ENCODE measurements around the gene ADAM22.
"Not testable (repeated sequence)": the region's sequence is repeated elsewhere in the genome, so short reads cannot be mapped to it uniquely, and the experiment has no call there.

Gene ADAM22, protein sequence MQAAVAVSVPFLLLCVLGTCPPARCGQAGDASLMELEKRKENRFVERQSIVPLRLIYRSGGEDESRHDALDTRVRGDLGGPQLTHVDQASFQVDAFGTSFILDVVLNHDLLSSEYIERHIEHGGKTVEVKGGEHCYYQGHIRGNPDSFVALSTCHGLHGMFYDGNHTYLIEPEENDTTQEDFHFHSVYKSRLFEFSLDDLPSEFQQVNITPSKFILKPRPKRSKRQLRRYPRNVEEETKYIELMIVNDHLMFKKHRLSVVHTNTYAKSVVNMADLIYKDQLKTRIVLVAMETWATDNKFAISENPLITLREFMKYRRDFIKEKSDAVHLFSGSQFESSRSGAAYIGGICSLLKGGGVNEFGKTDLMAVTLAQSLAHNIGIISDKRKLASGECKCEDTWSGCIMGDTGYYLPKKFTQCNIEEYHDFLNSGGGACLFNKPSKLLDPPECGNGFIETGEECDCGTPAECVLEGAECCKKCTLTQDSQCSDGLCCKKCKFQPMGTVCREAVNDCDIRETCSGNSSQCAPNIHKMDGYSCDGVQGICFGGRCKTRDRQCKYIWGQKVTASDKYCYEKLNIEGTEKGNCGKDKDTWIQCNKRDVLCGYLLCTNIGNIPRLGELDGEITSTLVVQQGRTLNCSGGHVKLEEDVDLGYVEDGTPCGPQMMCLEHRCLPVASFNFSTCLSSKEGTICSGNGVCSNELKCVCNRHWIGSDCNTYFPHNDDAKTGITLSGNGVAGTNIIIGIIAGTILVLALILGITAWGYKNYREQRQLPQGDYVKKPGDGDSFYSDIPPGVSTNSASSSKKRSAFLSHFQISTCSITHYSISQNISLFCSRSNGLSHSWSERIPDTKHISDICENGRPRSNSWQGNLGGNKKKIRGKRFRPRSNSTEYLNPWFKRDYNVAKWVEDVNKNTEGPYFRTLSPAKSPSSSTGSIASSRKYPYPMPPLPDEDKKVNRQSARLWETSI

DNA sequence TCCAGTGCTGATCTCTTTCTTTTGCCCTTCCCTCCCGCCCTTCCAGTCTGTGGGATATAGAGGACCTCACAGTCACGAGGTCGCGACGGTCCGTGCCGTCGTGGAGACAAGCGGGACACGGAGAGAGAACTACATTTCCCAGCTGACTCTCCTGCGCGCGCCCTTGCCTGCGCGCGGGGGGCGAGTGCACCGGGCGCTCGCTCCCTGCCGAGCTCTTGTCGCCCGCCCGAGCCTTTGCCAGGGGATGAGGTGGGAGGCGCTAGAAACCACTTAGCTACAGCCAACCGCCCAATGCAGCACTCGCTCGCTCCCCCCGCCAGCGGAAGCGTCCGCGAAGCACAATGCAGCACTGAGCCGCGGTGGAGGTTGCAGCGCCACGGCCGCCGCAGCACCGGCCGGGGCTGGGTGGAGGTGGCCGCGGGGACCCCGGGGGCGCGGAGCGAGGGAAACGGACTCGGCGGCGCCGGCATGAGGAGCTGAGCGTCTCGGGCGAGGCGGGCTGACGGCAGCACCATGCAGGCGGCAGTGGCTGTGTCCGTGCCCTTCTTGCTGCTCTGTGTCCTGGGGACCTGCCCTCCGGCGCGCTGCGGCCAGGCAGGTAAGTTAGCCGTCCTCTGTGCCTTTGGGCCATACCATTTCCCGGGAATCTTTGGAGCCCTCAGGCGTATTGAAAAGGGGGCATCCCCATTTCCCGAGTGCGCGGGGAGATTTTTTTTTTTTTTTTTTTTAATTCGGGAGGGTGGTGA lies at the start of gene ADAM22:
TSS of gene ADAM22 (plus strand) at position 299 of the 746 bp plus-strand sequence. CDS start at position 514, 215 bp downstream.
- peak; percentile 53 to 72 (median 68) for DNase-seq (ENCODE audit: low read depth in 2 of 3, low spot score in 1 of 3)

DNA sequence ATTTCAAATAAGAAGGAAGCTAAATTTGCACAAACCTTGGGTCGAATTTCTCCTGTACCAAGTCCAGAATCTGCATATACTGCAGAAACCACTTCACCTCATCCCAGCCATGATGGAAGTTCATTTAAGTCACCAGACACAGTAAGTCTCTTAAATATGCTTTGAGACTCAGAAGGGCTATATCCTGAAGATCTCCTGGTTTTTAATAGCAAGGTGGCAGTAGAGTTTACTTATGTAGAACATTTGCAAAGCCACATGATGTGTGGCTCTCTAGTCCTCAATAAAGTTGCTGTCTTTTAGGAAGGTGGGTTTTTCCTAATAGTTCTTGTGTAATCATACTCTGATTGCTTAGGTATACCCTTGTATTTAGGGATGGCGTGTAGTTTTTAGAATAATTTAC lies 49.0 kb upstream of the ADAM22 start:
- DNase-seq (ENCODE audit: low read depth in 2 of 3, low spot score in 1 of 3), result no peak

DNA sequence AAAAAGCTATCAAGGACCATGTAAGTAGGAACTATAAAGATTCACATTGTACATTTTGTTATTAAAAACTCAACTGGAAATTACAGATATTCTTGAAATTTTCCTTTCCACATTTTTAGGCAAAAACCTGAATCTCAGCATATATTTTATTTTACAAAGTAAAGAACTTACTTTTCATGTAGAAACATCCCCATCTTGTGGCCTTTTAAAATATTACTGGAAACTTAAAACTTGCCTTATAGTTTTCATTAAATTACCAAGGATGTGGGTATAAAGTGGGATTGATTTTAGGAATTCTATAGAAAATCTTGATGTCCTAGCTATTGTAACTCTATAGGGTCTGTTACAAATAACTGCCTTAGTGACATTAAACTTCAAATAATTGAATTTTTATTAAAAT lies 47.2 kb upstream of the ADAM22 start:
- DNase-seq (ENCODE audit: low read depth in 2 of 3, low spot score in 1 of 3), result no peak

DNA sequence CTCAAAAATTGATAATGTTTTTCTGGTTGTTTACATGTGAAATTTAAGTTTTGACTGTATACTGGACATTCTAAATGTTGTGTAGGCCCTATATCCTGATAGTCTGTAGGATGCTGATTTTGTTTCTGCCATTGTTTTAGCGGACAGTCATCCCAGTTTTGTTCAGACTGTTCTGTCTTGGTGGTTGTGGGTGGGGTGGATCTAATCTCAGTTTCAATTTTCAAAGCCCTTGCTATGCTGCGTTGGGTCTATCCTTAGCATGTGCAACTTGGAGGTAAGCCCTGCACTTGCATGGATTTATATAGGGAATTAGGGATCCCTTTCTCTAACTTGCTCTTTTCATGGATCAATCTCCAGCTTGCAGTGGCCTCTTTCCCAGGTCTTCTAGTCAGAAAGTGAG lies 38.7 kb upstream of the ADAM22 start:
- no peak for DNase-seq (ENCODE audit: low read depth in 2 of 3, low spot score in 1 of 3)

DNA sequence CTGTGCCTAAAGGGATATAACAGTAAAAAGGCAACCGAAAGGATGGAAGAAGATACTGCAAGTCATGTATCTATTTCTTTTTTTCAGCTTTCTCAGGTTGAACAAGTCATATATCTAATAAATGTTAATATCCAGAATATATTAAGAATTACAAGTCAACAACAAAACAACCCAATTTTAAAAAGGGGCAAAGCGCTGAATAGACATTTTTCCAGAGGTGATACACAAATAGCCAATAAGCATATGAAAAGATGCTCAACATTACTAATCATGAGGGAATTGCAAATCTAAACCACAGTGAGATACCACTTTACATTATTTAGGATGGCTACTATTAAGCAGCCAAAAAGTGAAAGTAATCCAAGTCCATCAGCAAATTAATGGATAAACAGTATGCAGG lies 34.8 kb upstream of the ADAM22 start:
- no peak for DNase-seq (ENCODE audit: low read depth in 2 of 3, low spot score in 1 of 3)

- DNase-seq (ENCODE audit: low read depth in 2 of 3, low spot score in 1 of 3), result not testable (repeated sequence)
Observed at GRCh38 chr7:87907136-87907906, 26.7 kb upstream of the ADAM22 start.

GRCh38 chr7:87908814-87909213 lies 25.2 kb upstream of the ADAM22 start:
- DNase-seq (ENCODE audit: low read depth in 2 of 3, low spot score in 1 of 3), result not testable (repeated sequence)

DNA sequence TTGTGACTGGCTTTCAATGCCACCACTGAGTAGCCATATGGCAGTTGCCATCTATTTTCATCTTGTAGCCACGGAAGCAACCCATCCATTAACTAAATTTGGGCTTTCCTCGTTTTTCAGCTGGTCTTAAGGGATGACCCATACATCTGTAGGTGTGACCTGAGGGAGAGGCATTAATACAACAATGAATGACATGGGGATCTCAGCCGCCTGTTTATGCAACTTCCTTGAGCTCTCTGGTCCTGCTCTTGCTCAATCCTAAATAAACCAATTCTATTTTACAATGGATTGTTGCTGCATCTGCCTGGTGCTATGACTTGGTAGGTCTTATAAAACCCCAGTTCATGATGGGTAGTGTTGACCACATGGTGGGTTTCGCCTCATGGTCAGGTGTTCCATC lies 21.9 kb upstream of the ADAM22 start:
- DNase-seq (ENCODE audit: low read depth in 2 of 3, low spot score in 1 of 3), result no peak

DNA sequence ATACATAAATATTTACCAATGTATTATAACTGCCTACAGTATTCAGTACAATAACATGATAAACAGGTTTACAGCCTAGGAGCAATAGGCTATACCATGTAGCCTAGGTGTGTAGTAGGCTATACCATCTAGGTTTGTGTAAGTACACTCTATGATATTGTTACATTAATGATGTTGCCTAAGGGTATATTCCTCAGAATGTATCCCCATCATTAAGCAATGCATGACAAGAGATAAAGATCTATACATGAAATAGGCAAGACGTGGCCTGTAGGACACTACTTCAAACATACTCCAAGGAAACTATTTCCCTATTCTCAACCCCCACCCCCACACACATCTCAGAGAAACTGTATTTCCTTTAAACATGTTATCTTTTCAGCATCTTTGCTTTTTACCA lies 15.3 kb upstream of the ADAM22 start:
- DNase-seq (ENCODE audit: low read depth in 2 of 3, low spot score in 1 of 3), result no peak

DNA sequence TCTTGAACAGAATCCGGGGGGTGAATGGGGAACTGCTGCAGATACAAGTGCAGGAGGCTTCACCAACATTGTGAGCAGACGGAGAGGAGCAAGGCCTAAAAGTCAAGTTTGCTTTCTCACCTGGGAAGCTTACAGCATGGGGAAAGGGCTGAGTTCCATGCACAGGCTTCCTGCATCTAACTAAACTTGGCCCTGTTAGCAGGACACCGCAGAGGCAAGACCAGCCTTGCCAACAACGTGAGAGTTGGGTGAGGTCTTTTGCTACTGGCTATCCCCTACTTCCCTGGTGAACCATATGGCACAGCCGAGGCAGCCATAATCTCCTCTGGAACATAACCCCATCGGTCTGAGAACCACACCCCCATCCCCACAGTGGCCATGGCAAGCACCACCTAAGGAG lies 14.2 kb upstream of the ADAM22 start:
- DNase-seq (ENCODE audit: low read depth in 2 of 3, low spot score in 1 of 3), result no peak

DNA sequence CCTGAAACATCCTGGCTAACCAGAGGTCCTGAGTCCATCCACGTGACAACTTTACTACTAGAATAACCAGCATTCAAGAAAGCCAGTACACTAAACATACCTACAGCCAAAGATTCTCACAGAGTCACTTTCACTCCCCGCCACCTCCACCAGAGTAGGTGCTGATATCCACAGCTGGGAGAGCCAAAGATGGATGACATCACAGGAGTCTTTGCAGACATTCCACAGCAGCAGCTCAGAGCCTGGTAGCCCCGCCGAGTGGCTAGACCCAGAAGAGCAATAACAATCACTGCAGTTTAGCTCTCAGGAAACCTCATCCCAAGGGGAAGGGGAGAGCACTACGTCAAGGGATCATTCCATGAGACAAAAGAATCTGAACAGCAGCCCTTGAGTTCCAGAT lies 13.5 kb upstream of the ADAM22 start:
- DNase-seq (ENCODE audit: low read depth in 2 of 3, low spot score in 1 of 3), result no peak

- DNase-seq (ENCODE audit: low read depth in 2 of 3, low spot score in 1 of 3), result not testable (repeated sequence)
Observed at GRCh38 chr7:87922759-87923395, 11.2 kb upstream of the ADAM22 start.

DNA sequence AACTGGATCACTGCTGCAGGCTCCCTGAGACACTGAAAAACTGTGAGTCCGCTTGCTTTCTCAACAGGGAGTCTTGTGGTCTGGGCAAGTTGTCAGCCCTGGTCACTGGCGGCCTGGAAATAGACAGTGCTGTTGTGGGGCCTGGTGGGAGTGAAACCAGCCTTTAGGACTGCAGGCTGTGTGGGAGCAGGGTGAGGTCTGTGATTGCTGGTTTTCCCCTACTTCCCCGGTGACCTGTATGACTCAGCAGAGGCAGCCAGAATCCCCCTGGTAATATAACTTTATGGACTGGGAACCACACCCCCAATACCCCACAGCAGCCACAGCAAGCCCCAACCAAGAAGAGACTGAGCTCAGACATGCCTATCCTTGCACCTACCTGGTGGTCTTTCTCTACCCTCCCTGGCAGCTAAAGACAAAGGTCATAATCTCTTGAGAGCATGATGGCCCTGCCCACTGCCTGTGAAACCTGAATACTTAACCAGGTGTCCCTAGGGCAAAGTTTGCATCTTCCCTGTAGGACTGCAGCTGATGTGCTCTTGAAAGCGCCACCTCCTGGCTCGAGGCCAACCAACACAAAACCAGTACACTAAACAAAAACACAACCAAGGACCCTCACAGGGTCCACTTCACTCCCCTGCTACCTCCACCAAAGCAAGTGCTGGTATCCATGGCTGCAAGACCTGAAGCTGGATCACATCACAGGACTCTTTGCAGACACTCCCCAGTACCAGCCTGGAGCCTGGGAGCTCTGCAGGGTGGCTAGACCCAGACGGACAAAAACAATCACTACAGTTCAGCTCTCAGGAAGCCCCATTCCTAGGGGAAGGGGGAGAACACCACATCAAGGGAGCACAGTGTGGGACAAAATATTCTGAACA lies 7.2 kb upstream of the ADAM22 start:
- DNase-seq (ENCODE audit: low read depth in 2 of 3, low spot score in 1 of 3), result no peak

DNA sequence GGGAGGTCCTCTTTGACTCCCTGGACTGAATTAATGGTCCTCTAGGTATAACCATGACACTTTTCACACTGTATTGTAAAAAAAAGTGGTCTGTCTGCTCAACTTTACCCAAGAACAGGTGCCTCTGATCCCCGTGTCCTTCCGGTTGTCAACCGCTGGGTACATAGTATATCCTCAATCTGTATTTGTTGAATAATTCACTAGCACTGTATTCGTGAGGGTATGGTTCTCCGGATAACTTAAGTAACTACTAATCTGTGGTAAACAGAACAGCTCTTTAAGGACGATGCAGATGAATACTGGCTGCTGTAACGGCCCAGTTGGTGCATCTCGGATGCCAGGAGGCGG lies 472 bp upstream of the ADAM22 start:
- DNase-seq (ENCODE audit: low read depth in 2 of 3, low spot score in 1 of 3), result no peak

DNA sequence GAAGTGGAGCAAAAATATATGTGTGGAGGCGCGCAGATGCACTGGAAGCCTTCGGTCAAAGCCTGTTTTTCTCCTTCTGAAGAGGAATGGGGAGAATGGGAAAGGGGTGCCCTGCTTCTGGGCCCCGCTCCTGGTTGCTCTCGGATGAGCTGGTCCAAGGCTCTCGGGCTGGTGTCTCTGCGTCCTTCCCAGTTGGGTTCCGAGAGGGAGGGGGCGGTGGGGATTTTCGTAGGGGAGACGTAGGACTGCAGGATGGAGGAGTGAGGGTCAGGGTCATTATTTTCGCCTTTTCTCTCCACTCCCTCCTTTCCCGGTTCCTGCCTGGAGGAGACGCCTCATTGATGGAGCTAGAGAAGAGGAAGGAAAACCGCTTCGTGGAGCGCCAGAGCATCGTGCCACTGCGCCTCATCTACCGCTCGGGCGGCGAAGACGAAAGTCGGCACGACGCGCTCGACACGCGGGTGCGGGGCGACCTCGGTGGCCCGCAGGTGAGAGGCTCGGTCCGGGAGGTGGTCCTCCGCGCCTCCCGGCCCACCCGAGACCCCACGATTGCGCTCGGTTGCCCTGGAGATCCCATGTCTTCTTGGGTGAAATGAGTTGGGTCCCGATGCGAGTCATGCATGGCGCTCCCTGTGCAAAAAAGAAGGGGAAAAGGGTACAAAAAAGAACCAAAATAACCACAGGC lies 790 bp downstream of the ADAM22 start:
- peak in 1 of 3 donors; percentile 10 for DNase-seq (ENCODE audit: low read depth in 2 of 3, low spot score in 1 of 3)

GRCh38 chr7:87935384-87935706 lies 1.3 kb downstream of the ADAM22 start:
- no peak for DNase-seq (ENCODE audit: low read depth in 2 of 3, low spot score in 1 of 3)

DNA sequence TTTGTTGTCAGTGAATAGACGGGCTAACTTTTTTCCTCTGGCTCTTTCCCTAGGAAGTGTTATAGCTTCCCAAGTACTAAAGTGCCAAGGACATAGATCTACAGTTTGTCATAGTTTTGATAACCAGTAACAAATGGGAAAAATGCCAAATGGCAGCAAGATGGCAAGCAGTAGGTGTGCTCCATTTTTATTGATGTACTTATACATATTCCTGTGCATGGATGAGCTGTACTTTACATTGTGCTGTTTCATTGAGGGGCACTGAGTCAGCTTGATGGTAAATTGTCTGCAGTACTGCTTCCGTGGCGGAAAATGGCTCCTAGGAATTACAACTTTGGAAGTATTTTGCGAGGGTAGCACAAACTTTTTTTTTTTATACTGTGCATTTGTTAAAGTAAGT lies 7.1 kb downstream of the ADAM22 start:
- no peak for DNase-seq (ENCODE audit: low read depth in 2 of 3, low spot score in 1 of 3)

DNA sequence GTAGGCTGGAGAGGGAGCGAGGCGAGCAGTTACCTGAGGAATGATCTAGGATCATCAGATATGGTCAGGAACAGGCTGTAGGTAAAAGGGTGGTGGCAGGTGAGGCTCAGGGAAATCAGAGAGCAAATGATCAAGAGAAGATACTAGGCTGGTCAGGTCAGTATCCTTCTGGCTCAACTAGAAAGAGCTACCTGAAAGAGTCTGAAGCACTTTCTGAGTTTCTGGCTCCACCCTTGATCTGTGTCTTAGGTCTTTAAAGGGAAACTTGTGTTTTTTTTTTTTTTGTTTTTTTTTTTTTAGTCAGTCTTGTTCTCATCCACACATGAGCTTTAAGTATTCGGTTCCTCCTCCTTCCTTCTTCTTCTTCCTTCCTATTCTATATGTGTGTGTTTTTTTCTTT lies 10.5 kb downstream of the ADAM22 start:
- DNase-seq (ENCODE audit: low read depth in 2 of 3, low spot score in 1 of 3), result no peak

DNA sequence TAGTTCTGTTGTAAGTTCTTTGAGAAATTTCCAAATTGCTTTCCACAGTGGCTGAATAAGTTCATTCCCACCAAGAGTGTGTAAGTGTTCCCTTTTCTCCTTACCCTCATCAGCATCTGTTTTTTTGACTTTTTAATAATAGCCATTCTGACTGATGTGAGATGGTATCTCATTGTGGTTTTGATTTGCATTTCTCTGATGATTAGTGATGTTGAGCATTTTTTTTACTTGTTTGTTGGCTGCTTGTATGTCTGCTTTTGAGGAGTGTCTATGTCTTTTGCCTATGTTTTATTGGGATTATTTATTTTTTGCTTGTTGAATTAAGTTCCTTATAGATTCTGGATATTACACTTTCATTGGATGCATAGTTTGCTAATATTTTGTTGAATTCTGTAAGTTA lies 11.9 kb downstream of the ADAM22 start:
- DNase-seq (ENCODE audit: low read depth in 2 of 3, low spot score in 1 of 3), result not testable (repeated sequence)
